OCI-LY3 (cell line): Measurements from ENCODE around the gene RPL13.

ENCODE experiments used
- EZH2phosphoT487 ChIP-seq: fragments of 200-600 bp; shearing (Covaris generic); IDR thresholded peaks from 2 replicates; pipeline ENCODE4 v1.6.1; 2018; ENCODE audit warnings: antibody characterized with exemption, mixed run types, low read depth
- TF ChIP-seq, protein P1 (sequence below): fragments of 200-600, 300-600 bp; sonication (generic); IDR thresholded peaks from 2 replicates; pipeline ENCODE4 v1.5.1; 2014; ENCODE audit warnings: antibody characterized with exemption, low read length, low read depth

GRCh38 chr16:89596061-89596689, 35.7 kb downstream of the RPL13 start:
- TF ChIP-seq, protein P1, sequence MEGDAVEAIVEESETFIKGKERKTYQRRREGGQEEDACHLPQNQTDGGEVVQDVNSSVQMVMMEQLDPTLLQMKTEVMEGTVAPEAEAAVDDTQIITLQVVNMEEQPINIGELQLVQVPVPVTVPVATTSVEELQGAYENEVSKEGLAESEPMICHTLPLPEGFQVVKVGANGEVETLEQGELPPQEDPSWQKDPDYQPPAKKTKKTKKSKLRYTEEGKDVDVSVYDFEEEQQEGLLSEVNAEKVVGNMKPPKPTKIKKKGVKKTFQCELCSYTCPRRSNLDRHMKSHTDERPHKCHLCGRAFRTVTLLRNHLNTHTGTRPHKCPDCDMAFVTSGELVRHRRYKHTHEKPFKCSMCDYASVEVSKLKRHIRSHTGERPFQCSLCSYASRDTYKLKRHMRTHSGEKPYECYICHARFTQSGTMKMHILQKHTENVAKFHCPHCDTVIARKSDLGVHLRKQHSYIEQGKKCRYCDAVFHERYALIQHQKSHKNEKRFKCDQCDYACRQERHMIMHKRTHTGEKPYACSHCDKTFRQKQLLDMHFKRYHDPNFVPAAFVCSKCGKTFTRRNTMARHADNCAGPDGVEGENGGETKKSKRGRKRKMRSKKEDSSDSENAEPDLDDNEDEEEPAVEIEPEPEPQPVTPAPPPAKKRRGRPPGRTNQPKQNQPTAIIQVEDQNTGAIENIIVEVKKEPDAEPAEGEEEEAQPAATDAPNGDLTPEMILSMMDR: no peak
- no peak for TF ChIP-seq EZH2phosphoT487
